Thyroid gland (tissue), 4 donors: Measurements from ENCODE around the gene GUCY1A2.

Experiments
- POLR2A ChIP-seq, 2 donors: fragments of 450-650 bp; IDR thresholded peaks; one replicate each; pipeline ENCODE4 v1.6.1; 2017; ENCODE audit warnings: antibody characterized with exemption in 2 of 2, mild to moderate bottlenecking in 2 of 2, moderate library complexity in 1 of 2
- TF ChIP-seq, protein P1 (sequence below), 6 experiments: fragments of 200-600 bp in 3 of 6; fragments of 450-650 bp in 3 of 6; sonication (generic) in 3 of 6; IDR thresholded peaks; one replicate each; pipeline ENCODE4 v1.5.1; 2016 to 2019; ENCODE audit warnings: antibody characterized with exemption in 6 of 6, mild to moderate bottlenecking in 2 of 6, inconsistent platforms in 1 of 6, moderate library complexity in 1 of 6

DNA sequence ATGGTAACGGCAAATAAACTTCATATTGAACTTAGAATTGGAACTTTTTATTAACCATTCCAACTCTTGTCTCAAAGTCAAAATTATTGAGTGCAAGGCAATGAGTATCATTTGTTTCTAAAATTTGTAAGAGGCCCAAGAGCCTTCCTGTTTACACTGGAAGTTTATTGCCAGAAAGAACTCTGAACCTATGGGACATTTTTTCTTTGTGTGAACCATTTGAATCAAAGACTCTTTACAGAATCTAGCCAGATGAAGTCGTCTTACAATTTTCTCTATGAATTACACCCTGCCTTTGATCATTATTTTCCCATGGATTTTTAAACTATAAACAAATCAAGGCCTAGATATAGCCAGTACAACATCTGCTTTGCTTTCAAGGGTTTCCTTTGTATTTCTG, 2.3 kb upstream of the GUCY1A2 start:
- TF ChIP-seq, protein P1, sequence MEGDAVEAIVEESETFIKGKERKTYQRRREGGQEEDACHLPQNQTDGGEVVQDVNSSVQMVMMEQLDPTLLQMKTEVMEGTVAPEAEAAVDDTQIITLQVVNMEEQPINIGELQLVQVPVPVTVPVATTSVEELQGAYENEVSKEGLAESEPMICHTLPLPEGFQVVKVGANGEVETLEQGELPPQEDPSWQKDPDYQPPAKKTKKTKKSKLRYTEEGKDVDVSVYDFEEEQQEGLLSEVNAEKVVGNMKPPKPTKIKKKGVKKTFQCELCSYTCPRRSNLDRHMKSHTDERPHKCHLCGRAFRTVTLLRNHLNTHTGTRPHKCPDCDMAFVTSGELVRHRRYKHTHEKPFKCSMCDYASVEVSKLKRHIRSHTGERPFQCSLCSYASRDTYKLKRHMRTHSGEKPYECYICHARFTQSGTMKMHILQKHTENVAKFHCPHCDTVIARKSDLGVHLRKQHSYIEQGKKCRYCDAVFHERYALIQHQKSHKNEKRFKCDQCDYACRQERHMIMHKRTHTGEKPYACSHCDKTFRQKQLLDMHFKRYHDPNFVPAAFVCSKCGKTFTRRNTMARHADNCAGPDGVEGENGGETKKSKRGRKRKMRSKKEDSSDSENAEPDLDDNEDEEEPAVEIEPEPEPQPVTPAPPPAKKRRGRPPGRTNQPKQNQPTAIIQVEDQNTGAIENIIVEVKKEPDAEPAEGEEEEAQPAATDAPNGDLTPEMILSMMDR (IDR thresholded peaks at IDR 0.05), result no peak
- no peak for TF ChIP-seq POLR2A (IDR thresholded peaks at IDR 0.05)
